Measurements from ENCODE around the gene SLC3A2. TPM values are rescaled to one million over a fixed set of nuclear protein-coding genes. Genes with fewer than 3 reads are reported as not detected.

SLC3A2 gene
- total RNA-seq, 2 experiments from 2014 or later = 231 to 234 TPM

GRCh38 chr11:62925745-62926679 lies 45.3 kb downstream of the SLC3A2 start:
- H3K27me3 ChIP-seq (ENCODE audit: control insufficient read depth in 1 of 2, insufficient read depth in 2 of 2, low read length in 2 of 2) = peaks cover 73 to 77% of the 10 kb centered on the region in 2 experiments
- Mint-ChIP-seq H3K27ac (no peak overlapping the region), H3K27me3 (peaks cover 97% of the 10 kb centered on the region), H3K4me1 (ENCODE audit: low read depth) (peaks cover 33% of the 10 kb centered on the region), H3K9me3 (no peaks in the 10 kb centered on the region), H3K36me3 (ENCODE audit: low read depth) (no peaks in the 10 kb centered on the region), H3K4me3 (peak overlapping the region; percentile 68)
- intact Hi-C loops (cut with DNase I, micrococcal nuclease) = no loop called here
- peaks cover 42% of the 10 kb centered on the region for H3K4me1 ChIP-seq (ENCODE audit: insufficient read depth, low read length)
- no peak overlapping the region for H3K27ac ChIP-seq (ENCODE audit: low read depth in 1 of 2, low read length in 2 of 2)
- no peak for TF ChIP-seq CTCF (IDR thresholded peaks at IDR 0.05)
- DNase-seq (peak in 1 of 14 experiments; percentile 8), ATAC-seq (ENCODE audit: poor library complexity) (no peak)
- CTCF ChIA-PET = interaction anchor here (0.7 kb wide), 1 partner anchor 20 kb away, joined by 3 read pairs; no protein-coding TSS in a partner anchor
- peak overlapping the region; percentile 18 for H3K4me3 ChIP-seq (ENCODE audit: low read length)
- peaks cover 0 to 36% of the 10 kb centered on the region in 2 experiments for H3K9me3 ChIP-seq (ENCODE audit: control insufficient read depth in 1 of 2, insufficient read depth in 1 of 2, low read length in 2 of 2)
- no peaks in the 10 kb centered on the region for H3K36me3 ChIP-seq (ENCODE audit: insufficient read depth, low read length)
- POLR2A ChIA-PET = no interaction called here

GRCh38 chr11:62926680-62927455 lies 46.2 kb downstream of the SLC3A2 start:
- DNase-seq (no peak), ATAC-seq (ENCODE audit: poor library complexity) (no peak)
- no peak for TF ChIP-seq CTCF (IDR thresholded peaks at IDR 0.05)
- CTCF ChIA-PET = interaction anchor here (0.6 kb wide), 1 partner anchor 21 kb away, joined by 3 read pairs; no protein-coding TSS in a partner anchor
- Mint-ChIP-seq H3K4me1 (ENCODE audit: low read depth) (peaks cover 33% of the 10 kb centered on the region), H3K27me3 (peaks cover 95% of the 10 kb centered on the region), H3K27ac (no peak overlapping the region), H3K9me3 (no peaks in the 10 kb centered on the region), H3K4me3 (no peak overlapping the region), H3K36me3 (ENCODE audit: low read depth) (no peaks in the 10 kb centered on the region)
- peaks cover 0 to 36% of the 10 kb centered on the region in 2 experiments for H3K9me3 ChIP-seq (ENCODE audit: control insufficient read depth in 1 of 2, insufficient read depth in 1 of 2, low read length in 2 of 2)
- POLR2A ChIA-PET = no interaction called here
- intact Hi-C loops (cut with DNase I, micrococcal nuclease) = no loop called here
- H3K27me3 ChIP-seq (ENCODE audit: control insufficient read depth in 1 of 2, insufficient read depth in 2 of 2, low read length in 2 of 2) = peaks cover 70 to 81% of the 10 kb centered on the region in 2 experiments
- no peak overlapping the region for H3K27ac ChIP-seq (ENCODE audit: low read depth in 1 of 2, low read length in 2 of 2)
- peaks cover 42% of the 10 kb centered on the region for H3K4me1 ChIP-seq (ENCODE audit: insufficient read depth, low read length)
- no peaks in the 10 kb centered on the region for H3K36me3 ChIP-seq (ENCODE audit: insufficient read depth, low read length)
- H3K4me3 ChIP-seq (ENCODE audit: low read length) = no peak overlapping the region

- intact Hi-C loops (cut with DNase I, micrococcal nuclease) = no loop called here
Observed at GRCh38 chr11:62928011-62928410, 47.3 kb downstream of the SLC3A2 start.

More at GRCh38 chr11:62928011-62928410, 47.3 kb downstream of the SLC3A2 start:
- no peak overlapping the region for H3K27ac Mint-ChIP-seq
- H3K4me3 Mint-ChIP-seq = no peak overlapping the region
- H3K27me3 Mint-ChIP-seq = peaks cover 88% of the 10 kb centered on the region
- DNase-seq = peak in 1 of 14 experiments; percentile 15
- H3K4me3 ChIP-seq (ENCODE audit: low read length) = no peak overlapping the region
- no peaks in the 10 kb centered on the region for H3K36me3 ChIP-seq (ENCODE audit: insufficient read depth, low read length)
- no peaks in the 10 kb centered on the region for H3K9me3 Mint-ChIP-seq
- peaks cover 63 to 74% of the 10 kb centered on the region in 2 experiments for H3K27me3 ChIP-seq (ENCODE audit: control insufficient read depth in 1 of 2, insufficient read depth in 2 of 2, low read length in 2 of 2)
- ChIA-PET CTCF (interaction anchor here (1.5 kb wide), 1 partner anchor 108 kb away, joined by 4 read pairs; no protein-coding TSS in a partner anchor), POLR2A (no interaction called here)
- ATAC-seq (ENCODE audit: poor library complexity) = no peak
- no peaks in the 10 kb centered on the region for H3K36me3 Mint-ChIP-seq (ENCODE audit: low read depth)
- H3K9me3 ChIP-seq (ENCODE audit: control insufficient read depth in 1 of 2, insufficient read depth in 1 of 2, low read length in 2 of 2) = peaks cover 0 to 34% of the 10 kb centered on the region in 2 experiments
- peaks cover 38% of the 10 kb centered on the region for H3K4me1 ChIP-seq (ENCODE audit: insufficient read depth, low read length)
- peaks cover 29% of the 10 kb centered on the region for H3K4me1 Mint-ChIP-seq (ENCODE audit: low read depth)
- TF ChIP-seq CTCF (IDR thresholded peaks at IDR 0.05) = no peak
- no peak overlapping the region for H3K27ac ChIP-seq (ENCODE audit: low read depth in 1 of 2, low read length in 2 of 2)

Measured in CD4-positive, alpha-beta T cell (primary cell).